GM18499 (cell line): ENCODE results near the gene AGPAT2.

Source experiments
- ATAC-seq: cut with Tn5 transposase; IDR thresholded peaks from one replicate; pipeline ENCODE4 v1.9.1; 2021; ENCODE audit warnings: moderate number of reproducible peaks; ENCODE audit not compliant: insufficient read depth, unreplicated experiment

Gene AGPAT2

DNA sequence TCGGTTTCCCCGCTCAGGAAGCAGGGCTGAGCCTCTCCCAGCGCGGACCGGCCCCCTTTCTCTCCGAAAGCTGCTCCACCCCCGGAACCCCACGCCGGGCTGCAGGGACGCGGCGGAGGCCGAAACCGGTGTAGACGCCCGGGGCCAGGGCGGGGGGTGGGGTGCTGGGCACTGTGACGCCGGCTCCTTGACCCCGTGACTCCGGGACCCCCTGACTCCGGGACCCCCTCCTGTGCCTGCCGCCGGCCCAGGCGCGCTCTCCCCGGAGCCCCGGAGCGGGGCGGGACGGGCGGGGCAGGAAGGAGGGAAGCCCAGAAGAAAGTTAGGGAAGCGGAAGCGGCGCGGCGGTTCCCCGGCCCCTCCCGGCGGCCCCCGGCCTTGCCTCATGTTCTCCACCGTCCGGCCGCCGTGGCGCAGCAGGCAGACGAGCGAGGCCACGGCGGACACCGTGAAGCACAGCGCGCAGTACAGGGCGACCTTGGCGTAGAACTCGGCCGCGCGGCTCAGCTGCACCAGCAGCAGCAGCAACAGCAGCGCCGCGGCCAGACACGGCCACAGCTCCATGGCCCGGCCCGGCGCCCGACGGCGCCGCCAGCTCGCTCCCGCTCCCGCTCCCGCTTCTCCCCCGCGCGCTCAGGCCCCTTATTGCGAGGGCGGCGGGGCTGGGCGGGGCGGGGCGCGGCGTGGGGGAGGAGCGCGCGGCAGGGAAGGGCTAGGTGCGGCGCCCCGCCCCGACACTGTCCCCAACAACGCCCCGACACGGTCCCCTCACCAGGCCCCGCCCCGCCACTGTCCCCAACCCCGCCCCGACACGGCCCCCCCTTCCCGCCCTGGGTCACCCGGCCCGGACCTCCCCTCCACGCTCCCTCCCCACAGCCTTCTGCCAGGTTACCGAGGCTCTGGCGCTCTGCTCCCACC, at the start of gene AGPAT2:
AGPAT2 (minus strand) TSS at position 664 of the 918 bp plus-strand sequence; CDS start at position 564, 100 bp downstream.
- no peak for ATAC-seq

DNA sequence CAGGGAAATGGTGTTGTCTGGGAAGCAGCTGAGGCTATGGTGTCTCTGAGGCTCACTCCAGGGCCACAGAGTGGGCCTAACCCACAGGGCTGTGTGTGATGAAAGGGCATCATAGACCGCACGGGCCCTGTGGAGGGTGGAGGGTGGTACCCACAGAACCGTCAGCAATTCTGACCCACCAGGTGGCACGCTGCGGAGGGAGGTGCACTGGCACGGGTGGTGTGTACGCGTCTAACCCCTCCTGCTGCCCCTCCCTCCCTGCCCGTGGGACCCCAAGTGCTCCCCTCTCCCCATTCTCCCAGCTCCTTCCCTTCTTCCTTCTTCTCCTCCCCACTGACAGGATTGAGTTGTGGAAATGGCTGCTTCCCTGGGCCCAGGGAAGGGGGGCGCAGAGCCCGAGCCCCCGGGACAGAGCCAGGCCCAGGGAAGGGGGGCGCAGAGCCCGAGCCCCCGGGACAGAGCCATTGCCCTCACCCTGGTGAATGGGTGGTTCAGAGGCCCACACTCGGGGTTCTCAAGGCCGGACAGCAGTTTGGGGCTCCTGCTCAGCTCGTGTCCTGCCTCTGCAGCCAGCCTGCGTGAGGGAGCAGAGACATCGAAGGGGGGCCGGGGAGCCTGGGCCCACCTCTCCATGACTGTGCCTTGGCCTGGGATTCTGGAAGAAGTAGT, 48.7 kb upstream of the AGPAT2 start:
- ATAC-seq: no peak

DNA sequence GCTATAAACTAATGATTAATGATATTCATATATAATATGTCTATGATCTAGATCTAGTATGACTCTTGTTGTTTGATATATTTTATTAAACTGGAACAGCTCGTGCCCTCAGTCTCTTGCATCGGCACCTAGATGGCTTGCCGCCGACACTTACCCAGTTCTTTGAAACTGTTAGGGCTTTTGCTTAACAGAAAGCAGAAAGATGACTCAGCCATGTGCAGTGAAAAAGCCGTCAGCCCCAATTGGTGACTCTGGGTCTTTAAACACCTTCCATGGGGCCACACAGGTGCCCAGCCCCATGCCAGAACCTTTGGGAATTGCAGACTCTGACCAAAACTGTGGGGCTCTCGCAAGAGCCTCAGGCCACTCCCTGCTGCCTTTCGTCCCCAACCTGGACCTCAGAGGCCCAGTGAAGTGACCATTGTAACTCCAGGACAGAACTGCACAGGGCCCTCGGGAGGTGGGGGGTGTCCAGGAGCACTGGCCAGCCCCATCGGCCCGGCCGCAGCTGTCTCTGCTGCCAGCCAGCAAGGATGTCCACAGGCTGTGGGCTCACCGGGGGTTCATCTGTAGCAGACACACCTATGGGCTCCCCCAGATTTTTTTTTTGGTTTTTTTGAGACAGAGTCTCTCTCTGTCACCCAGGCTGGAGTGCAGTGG, 47.7 kb upstream of the AGPAT2 start:
- ATAC-seq: no peak

DNA sequence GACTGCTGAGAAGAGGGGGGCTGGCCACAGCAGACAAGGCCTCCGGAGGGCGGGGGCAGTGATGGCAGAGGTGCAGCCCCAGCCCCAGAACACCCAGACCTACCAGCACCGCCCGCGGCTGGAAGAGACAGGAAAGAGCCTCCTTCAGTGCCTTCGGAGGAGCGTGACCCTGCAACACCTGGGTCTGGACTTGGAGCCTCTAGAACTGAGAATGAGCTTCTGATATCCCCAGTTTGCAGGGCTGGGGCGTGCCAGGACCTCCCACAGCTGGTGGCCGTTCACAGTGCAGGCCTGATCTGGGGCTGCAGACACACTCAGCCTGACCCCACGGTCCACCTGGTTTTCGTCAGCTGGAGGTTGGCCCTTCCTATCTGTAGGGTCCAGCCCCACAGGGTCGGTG, 46.4 kb upstream of the AGPAT2 start:
- ATAC-seq: no peak

DNA sequence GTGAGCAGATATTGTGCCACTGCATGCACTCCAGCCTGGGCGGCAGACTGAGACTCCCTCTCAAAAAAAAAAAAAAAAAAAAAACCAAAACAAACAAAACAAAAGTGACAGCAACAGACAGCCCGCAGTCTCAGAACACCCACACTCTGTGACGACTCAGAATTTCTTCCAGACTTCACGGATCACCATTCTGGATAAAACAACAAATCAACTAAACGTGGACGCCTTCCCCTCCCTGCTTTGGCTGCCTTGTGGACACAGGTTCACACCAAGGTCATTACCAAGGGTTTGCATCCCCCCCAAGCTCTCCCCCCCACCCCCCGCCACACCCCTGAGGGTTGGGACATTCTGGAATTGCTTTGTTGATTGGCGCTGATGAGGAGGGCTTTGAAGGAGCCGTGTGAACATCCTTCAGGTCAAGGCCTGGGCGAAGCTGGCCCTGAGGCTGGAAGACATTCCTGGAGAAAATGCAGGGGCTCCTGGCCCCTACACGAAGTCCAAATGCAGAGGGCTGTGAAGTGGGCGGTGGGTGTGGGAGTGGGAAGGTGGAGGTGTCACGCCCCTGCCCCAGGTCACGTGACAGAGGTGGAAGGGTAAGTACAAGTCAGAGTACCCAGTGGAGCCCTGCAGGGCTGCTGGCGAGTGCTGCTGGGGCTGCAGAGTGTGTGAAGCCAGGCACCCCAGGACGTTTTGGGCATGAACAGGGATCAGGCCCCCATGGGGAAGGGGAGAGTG, 45.4 kb upstream of the AGPAT2 start:
- no peak for ATAC-seq

- ATAC-seq: no peak
Measured at GRCh38 chr9:136729926-136730325, 42.7 kb upstream of the AGPAT2 start.

DNA sequence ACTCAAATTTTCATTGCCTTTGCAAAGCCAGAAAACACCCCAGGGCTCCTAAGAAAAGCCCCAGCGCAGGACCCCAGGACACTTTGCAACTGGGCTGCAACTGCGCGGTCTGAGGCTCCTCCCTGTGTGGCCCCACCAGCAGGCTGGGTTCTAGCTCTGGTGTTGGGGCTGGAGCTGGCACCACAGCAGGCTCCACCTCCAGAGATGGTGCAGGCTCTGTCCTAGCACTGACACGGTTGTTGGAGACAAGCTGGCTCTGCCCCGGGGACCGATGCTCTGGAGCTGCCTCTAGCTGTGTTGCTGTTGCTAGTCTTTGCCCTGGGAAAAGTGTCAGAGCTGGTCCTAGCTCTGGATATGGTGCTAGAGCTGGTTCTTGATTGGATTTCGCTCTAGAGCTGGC, 41.9 kb upstream of the AGPAT2 start:
- ATAC-seq: no peak

GRCh38 chr9:136728548-136729123, 41.4 kb upstream of the AGPAT2 start:
- ATAC-seq: no peak

- ATAC-seq: no peak
Measured at GRCh38 chr9:136728080-136728547, 40.9 kb upstream of the AGPAT2 start.

- ATAC-seq: no peak
Measured at GRCh38 chr9:136726631-136727191, 39.5 kb upstream of the AGPAT2 start.

GRCh38 chr9:136726118-136726517, 38.9 kb upstream of the AGPAT2 start:
- ATAC-seq: no peak

DNA sequence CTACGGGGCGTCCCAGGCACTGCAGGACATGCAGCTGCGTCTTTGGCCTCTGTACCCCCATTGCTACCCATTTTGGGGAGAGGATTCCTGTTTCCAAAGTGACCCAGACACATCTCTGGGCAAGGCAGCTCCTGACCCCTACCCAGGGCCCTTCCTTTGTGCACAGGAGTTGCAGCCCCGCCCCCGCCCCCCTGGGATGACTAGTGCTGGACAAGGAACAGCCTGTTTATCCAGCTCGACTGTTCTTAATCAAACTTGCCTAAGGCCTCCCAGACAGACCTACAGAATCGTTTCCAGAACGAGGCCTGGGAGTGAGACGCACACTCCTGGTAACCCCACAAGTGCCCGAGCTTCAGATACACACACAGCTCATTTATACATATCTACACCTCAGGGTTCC, 38.4 kb upstream of the AGPAT2 start:
- ATAC-seq: no peak

DNA sequence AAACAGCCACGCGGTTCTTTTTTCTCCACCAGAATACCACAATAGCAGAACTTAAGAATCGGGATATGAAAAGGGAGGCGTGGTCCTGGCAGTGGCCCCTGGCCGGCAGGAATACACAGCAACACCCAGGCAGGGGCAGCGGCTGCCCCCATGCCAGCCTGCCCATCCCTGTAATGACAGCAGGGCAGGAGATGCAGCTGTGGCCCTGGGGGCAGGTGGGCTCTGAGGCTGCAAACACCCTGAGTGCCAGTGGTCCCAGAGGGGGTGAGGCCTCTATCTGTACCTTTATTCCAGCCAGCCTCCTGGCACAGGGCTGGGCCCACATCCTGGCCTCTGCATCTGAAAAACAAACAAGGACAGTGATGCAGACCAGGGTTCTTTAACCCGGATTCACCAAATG, 37.5 kb upstream of the AGPAT2 start:
- no peak for ATAC-seq

GRCh38 chr9:136723989-136724388, 36.7 kb upstream of the AGPAT2 start:
- no peak for ATAC-seq

DNA sequence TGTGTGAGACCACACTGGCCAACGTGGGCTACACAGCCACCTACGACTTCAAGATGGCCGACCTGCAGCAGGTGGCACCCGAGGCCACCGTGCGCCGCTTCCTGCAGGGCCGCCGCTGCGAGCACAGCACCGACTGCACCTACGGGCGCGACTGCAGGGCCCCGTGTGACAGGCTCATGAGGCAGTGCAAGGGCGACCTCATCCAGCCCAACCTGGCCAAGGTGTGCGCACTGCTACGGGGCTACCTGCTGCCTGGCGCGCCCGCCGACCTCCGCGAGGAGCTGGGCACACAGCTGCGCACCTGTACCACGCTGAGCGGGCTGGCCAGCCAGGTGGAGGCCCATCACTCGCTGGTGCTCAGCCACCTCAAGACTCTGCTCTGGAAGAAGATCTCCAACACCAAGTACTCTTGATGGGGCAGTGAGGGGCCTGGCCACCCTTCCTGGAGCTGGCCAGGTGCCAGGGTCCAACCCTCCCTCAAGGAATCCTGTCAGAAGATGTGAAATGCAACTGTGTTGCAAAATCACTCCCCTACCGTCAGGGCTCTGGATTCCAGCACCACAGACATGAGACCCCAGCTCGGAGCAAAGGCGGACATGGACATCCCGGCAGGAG, 36.2 kb upstream of the AGPAT2 start:
- ATAC-seq: no peak

DNA sequence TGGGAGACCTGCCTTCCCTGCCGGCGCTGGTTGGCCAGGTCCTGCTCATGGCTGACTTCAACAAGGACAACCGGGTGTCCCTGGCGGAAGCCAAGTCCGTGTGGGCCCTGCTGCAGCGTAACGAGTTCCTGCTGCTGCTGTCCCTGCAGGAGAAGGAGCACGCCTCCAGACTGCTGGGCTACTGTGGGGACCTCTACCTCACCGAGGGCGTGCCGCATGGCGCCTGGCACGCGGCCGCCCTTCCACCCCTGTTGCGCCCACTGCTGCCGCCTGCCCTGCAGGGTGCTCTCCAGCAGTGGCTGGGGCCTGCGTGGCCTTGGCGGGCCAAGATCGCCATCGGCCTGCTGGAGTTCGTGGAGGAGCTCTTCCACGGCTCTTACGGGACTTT, 35.7 kb upstream of the AGPAT2 start:
- no peak for ATAC-seq

GRCh38 chr9:136722093-136722968, 35.1 kb upstream of the AGPAT2 start:
- no peak for ATAC-seq

- no peak for ATAC-seq
Measured at GRCh38 chr9:136721339-136722092, 34.3 kb upstream of the AGPAT2 start.
